Measurements from ENCODE around the gene DENND4A.

The DENND4A gene

GRCh38 chr15:65712415-65712814 is 79.7 kb downstream of the DENND4A start:
- H3K9me3 ChIP-seq (ENCODE audit: control insufficient read depth, insufficient read depth, low read length) = no peaks in the 10 kb centered on the region
- H3K4me1 ChIP-seq (ENCODE audit: control insufficient read depth, insufficient read depth, low read length) = no peaks in the 10 kb centered on the region
- no peak overlapping the region for H3K27ac ChIP-seq (ENCODE audit: low read depth, low read length)
- no peaks in the 10 kb centered on the region for H3K36me3 ChIP-seq (ENCODE audit: control insufficient read depth, insufficient read depth, low read length)
- no peak overlapping the region for H3K4me3 ChIP-seq (ENCODE audit: low read depth, low read length)
- no peak overlapping the region for H3K9ac ChIP-seq (ENCODE audit: low read depth, low read length)
- H3K27me3 ChIP-seq (ENCODE audit: control insufficient read depth, insufficient read depth, low read length) = no peaks in the 10 kb centered on the region

- H3K27ac ChIP-seq (ENCODE audit: low read depth, low read length) = no peak overlapping the region
- no peaks in the 10 kb centered on the region for H3K9me3 ChIP-seq (ENCODE audit: control insufficient read depth, insufficient read depth, low read length)
- no peak overlapping the region for H3K4me3 ChIP-seq (ENCODE audit: low read depth, low read length)
- H3K4me1 ChIP-seq (ENCODE audit: control insufficient read depth, insufficient read depth, low read length) = no peaks in the 10 kb centered on the region
- H3K27me3 ChIP-seq (ENCODE audit: control insufficient read depth, insufficient read depth, low read length) = no peaks in the 10 kb centered on the region
- no peak overlapping the region for H3K9ac ChIP-seq (ENCODE audit: low read depth, low read length)
- no peaks in the 10 kb centered on the region for H3K36me3 ChIP-seq (ENCODE audit: control insufficient read depth, insufficient read depth, low read length)
Measured at GRCh38 chr15:65695081-65695480, 97.0 kb downstream of the DENND4A start.

- Histone ChIP-seq H3K9ac (ENCODE audit: low read depth, low read length) (no peak overlapping the region), H3K36me3 (ENCODE audit: control insufficient read depth, insufficient read depth, low read length) (no peaks in the 10 kb centered on the region)
Measured at GRCh38 chr15:65690778-65691177, 101.3 kb downstream of the DENND4A start.

DNA sequence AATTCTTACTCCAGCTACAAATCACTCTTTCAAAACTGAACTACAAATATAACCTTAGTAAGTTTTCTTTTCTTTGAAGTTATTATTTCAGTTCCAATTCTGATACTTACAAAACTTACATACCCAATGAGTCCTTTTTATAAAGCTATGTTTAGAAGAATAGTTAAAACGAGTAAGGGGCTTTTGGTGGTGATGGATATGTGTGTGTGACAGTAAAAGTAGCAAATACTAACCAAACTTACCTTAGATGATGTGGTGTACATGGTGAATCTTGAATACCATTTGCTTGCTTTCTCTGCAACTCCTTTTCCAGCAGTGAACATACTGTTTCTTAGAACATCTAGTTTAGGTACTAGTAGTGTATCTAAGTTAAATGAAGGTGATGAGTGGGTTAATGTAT is 101.9 kb downstream of the DENND4A start:
- Histone ChIP-seq H3K9me3 (ENCODE audit: control insufficient read depth, insufficient read depth, low read length) (no peaks in the 10 kb centered on the region), H3K4me1 (ENCODE audit: control insufficient read depth, insufficient read depth, low read length) (no peaks in the 10 kb centered on the region), H3K27me3 (ENCODE audit: control insufficient read depth, insufficient read depth, low read length) (no peaks in the 10 kb centered on the region), H3K9ac (ENCODE audit: low read depth, low read length) (no peak overlapping the region), H3K27ac (ENCODE audit: low read depth, low read length) (no peak overlapping the region), H3K36me3 (ENCODE audit: control insufficient read depth, insufficient read depth, low read length) (no peaks in the 10 kb centered on the region), H3K4me3 (ENCODE audit: low read depth, low read length) (no peak overlapping the region)

More at GRCh38 chr15:65690778-65691177, 101.3 kb downstream of the DENND4A start:
- Histone ChIP-seq H3K9me3 (ENCODE audit: control insufficient read depth, insufficient read depth, low read length) (no peaks in the 10 kb centered on the region), H3K27ac (ENCODE audit: low read depth, low read length) (no peak overlapping the region), H3K4me1 (ENCODE audit: control insufficient read depth, insufficient read depth, low read length) (no peaks in the 10 kb centered on the region), H3K4me3 (ENCODE audit: low read depth, low read length) (no peak overlapping the region), H3K27me3 (ENCODE audit: control insufficient read depth, insufficient read depth, low read length) (no peaks in the 10 kb centered on the region)

GRCh38 chr15:65688462-65688861 is 103.6 kb downstream of the DENND4A start:
- Histone ChIP-seq H3K27me3 (ENCODE audit: control insufficient read depth, insufficient read depth, low read length) (no peaks in the 10 kb centered on the region), H3K4me1 (ENCODE audit: control insufficient read depth, insufficient read depth, low read length) (no peaks in the 10 kb centered on the region), H3K36me3 (ENCODE audit: control insufficient read depth, insufficient read depth, low read length) (no peaks in the 10 kb centered on the region), H3K27ac (ENCODE audit: low read depth, low read length) (no peak overlapping the region), H3K9ac (ENCODE audit: low read depth, low read length) (no peak overlapping the region), H3K4me3 (ENCODE audit: low read depth, low read length) (no peak overlapping the region), H3K9me3 (ENCODE audit: control insufficient read depth, insufficient read depth, low read length) (no peaks in the 10 kb centered on the region)

DNA sequence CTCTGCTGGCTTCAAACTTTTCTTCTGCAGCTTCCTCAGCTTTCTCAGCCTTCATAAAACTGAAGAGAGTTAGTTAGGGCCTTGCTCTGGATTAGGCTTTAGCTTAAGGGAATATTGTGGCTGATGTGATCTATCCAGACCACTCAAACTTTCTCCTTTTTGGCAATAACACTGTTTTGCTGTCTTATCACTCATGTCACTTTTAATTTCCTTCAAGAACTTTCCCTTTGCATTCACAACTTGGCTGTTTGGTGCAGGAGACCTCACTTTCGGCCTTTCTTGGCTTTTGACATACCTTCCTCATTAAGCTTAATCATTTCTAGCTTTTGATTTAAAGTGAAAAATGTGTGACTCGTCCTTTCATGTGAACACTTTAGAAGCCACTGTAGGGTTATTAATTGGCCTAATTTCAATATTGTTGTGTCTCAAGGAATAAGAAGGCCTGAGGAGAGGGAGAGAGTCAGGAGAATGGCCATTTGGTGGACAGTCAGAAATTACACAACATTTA is 109.6 kb downstream of the DENND4A start:
- no peaks in the 10 kb centered on the region for H3K4me1 ChIP-seq (ENCODE audit: control insufficient read depth, insufficient read depth, low read length)
- H3K9ac ChIP-seq (ENCODE audit: low read depth, low read length) = no peak overlapping the region
- H3K4me3 ChIP-seq (ENCODE audit: low read depth, low read length) = no peak overlapping the region
- H3K9me3 ChIP-seq (ENCODE audit: control insufficient read depth, insufficient read depth, low read length) = no peaks in the 10 kb centered on the region
- H3K36me3 ChIP-seq (ENCODE audit: control insufficient read depth, insufficient read depth, low read length) = no peaks in the 10 kb centered on the region
- H3K27me3 ChIP-seq (ENCODE audit: control insufficient read depth, insufficient read depth, low read length) = no peaks in the 10 kb centered on the region
- no peak overlapping the region for H3K27ac ChIP-seq (ENCODE audit: low read depth, low read length)

DNA sequence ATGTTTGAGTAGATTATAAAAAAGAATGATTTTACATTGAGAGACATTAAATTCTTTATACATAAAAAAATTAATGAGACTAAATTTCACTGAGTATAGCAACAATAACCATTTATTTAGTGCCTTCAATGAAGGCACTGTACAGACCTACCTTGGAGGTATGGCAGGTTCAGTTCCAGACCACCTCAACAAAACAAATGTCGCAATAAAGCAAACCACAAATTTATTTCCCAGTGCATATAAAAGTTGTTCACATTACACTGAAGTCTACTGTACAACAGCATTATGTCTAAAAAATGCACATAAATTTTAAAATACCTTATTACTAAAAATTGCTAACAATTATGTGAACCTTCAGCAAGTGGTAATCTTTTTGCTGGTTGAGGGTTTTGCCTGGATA is 111.5 kb downstream of the DENND4A start:
- Histone ChIP-seq H3K27me3 (ENCODE audit: control insufficient read depth, insufficient read depth, low read length) (no peaks in the 10 kb centered on the region), H3K36me3 (ENCODE audit: control insufficient read depth, insufficient read depth, low read length) (no peaks in the 10 kb centered on the region), H3K27ac (ENCODE audit: low read depth, low read length) (no peak overlapping the region), H3K9ac (ENCODE audit: low read depth, low read length) (no peak overlapping the region), H3K4me1 (ENCODE audit: control insufficient read depth, insufficient read depth, low read length) (no peaks in the 10 kb centered on the region), H3K4me3 (ENCODE audit: low read depth, low read length) (no peak overlapping the region), H3K9me3 (ENCODE audit: control insufficient read depth, insufficient read depth, low read length) (no peaks in the 10 kb centered on the region)

GRCh38 chr15:65676123-65676522 is 116.0 kb downstream of the DENND4A start:
- no peaks in the 10 kb centered on the region for H3K36me3 ChIP-seq (ENCODE audit: control insufficient read depth, insufficient read depth, low read length)
- no peak overlapping the region for H3K4me3 ChIP-seq (ENCODE audit: low read depth, low read length)
- no peaks in the 10 kb centered on the region for H3K27me3 ChIP-seq (ENCODE audit: control insufficient read depth, insufficient read depth, low read length)
- no peak overlapping the region for H3K27ac ChIP-seq (ENCODE audit: low read depth, low read length)
- H3K9me3 ChIP-seq (ENCODE audit: control insufficient read depth, insufficient read depth, low read length) = no peaks in the 10 kb centered on the region
- no peak overlapping the region for H3K9ac ChIP-seq (ENCODE audit: low read depth, low read length)
- H3K4me1 ChIP-seq (ENCODE audit: control insufficient read depth, insufficient read depth, low read length) = no peaks in the 10 kb centered on the region

DNA sequence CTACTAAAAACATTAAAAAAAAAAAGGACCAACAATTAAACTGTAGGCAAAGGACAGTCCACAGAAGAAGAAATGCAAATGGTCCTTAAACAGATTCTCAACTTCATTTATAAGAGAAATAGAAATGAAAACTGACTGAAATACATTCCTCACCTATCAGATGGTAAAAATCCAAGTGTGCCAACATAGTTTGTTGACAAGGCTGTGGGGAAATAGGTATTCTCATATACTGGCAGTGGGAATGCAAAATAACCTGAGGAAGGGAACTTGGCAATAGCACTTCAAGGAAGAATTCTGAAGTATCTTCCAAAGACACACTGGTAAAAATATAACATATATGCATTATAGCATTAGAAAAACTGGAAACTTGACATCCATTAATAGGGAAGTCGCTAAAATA is 116.5 kb downstream of the DENND4A start:
- Histone ChIP-seq H3K36me3 (ENCODE audit: control insufficient read depth, insufficient read depth, low read length) (no peaks in the 10 kb centered on the region), H3K27ac (ENCODE audit: low read depth, low read length) (no peak overlapping the region), H3K9ac (ENCODE audit: low read depth, low read length) (no peak overlapping the region), H3K4me1 (ENCODE audit: control insufficient read depth, insufficient read depth, low read length) (no peaks in the 10 kb centered on the region), H3K4me3 (ENCODE audit: low read depth, low read length) (no peak overlapping the region), H3K27me3 (ENCODE audit: control insufficient read depth, insufficient read depth, low read length) (no peaks in the 10 kb centered on the region), H3K9me3 (ENCODE audit: control insufficient read depth, insufficient read depth, low read length) (no peaks in the 10 kb centered on the region)

- Histone ChIP-seq H3K4me3 (ENCODE audit: low read depth, low read length) (no peak overlapping the region), H3K27ac (ENCODE audit: low read depth, low read length) (no peak overlapping the region), H3K9me3 (ENCODE audit: control insufficient read depth, insufficient read depth, low read length) (no peaks in the 10 kb centered on the region), H3K27me3 (ENCODE audit: control insufficient read depth, insufficient read depth, low read length) (no peaks in the 10 kb centered on the region), H3K4me1 (ENCODE audit: control insufficient read depth, insufficient read depth, low read length) (no peaks in the 10 kb centered on the region), H3K9ac (ENCODE audit: low read depth, low read length) (no peak overlapping the region), H3K36me3 (ENCODE audit: control insufficient read depth, insufficient read depth, low read length) (no peaks in the 10 kb centered on the region)
Measured at GRCh38 chr15:65666257-65666656, 125.8 kb downstream of the DENND4A start.

DNA sequence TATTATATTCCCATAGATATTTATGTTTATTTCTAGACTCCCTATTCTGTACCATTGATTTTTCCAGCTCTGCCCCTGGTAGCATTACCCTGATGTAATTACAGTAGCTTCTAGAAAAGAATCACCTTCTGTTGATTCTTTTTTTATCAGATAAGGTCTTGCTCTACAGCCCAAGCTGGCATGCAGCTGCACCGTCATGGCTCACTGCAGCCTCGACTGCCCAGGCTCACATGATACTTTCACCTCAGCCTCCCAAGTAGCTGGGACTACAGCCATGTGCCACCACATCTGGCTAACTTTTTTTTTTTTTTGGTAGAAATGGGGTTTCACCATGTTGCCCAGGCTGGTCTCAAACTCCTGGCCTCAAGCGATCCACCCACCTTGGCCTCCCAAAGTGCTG is 128.6 kb downstream of the DENND4A start:
- H3K9ac ChIP-seq (ENCODE audit: low read depth, low read length) = no peak overlapping the region
- no peaks in the 10 kb centered on the region for H3K4me1 ChIP-seq (ENCODE audit: control insufficient read depth, insufficient read depth, low read length)
- H3K9me3 ChIP-seq (ENCODE audit: control insufficient read depth, insufficient read depth, low read length) = no peaks in the 10 kb centered on the region
- H3K4me3 ChIP-seq (ENCODE audit: low read depth, low read length) = no peak overlapping the region
- H3K27ac ChIP-seq (ENCODE audit: low read depth, low read length) = no peak overlapping the region
- H3K36me3 ChIP-seq (ENCODE audit: control insufficient read depth, insufficient read depth, low read length) = no peaks in the 10 kb centered on the region
- no peaks in the 10 kb centered on the region for H3K27me3 ChIP-seq (ENCODE audit: control insufficient read depth, insufficient read depth, low read length)

DNA sequence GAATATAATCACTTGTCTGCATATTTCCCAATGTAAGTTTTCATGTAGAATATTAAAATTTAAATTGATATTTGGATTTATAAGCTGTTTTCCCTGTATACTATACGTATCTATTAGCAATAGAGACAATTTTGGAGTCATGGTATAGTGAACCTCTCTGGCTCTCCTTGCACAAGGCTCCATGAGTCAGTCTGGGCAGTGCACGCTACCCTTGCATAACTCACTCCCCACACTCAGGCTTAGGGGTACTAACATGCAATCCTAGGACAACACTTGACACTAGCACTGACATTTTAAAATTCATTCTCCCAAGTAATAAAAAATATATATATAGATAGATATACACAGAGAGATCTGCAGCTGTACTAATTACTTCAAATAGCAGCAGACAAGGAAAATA is 131.2 kb downstream of the DENND4A start:
- Histone ChIP-seq H3K4me1 (ENCODE audit: control insufficient read depth, insufficient read depth, low read length) (no peaks in the 10 kb centered on the region), H3K9me3 (ENCODE audit: control insufficient read depth, insufficient read depth, low read length) (no peaks in the 10 kb centered on the region), H3K27me3 (ENCODE audit: control insufficient read depth, insufficient read depth, low read length) (no peaks in the 10 kb centered on the region), H3K36me3 (ENCODE audit: control insufficient read depth, insufficient read depth, low read length) (no peaks in the 10 kb centered on the region), H3K9ac (ENCODE audit: low read depth, low read length) (no peak overlapping the region), H3K27ac (ENCODE audit: low read depth, low read length) (no peak overlapping the region), H3K4me3 (ENCODE audit: low read depth, low read length) (no peak overlapping the region)
